Keratinocyte (primary cell): ENCODE measurements around the gene BCAP31. TPM values are rescaled to one million over a fixed set of nuclear protein-coding genes. Genes with fewer than 3 reads are reported as not detected.
"Not testable (repeated sequence)": the region's sequence is repeated elsewhere in the genome, so short reads cannot be mapped to it uniquely, and the experiment has no call there.

ENCODE experiments used
- DNase-seq: peaks from one replicate; pipeline ENCODE4 v3.0.0-alpha.2; 2011; ENCODE audit warnings: low read depth, missing footprints, low spot score
- FAIRE-seq: peaks from 2 replicates; lab custom pipeline; 2011; peaks lifted over from hg19 to GRCh38; lab: Jason Lieb, UNC
- H2AFZ ChIP-seq: 2 replicates; pipeline ENCODE4 v1.6.0; 2012; ENCODE audit warnings: low read length, control low read depth, inconsistent platforms; ENCODE audit not compliant: control insufficient read depth
- H3K27ac ChIP-seq: 2 replicates; pipeline ENCODE4 v1.5.1; 2011; ENCODE audit warnings: low read length; ENCODE audit not compliant: control insufficient read depth, insufficient read depth
- H3K27me3 ChIP-seq: 3 replicates; pipeline ENCODE4 v1.6.0; 2011; ENCODE audit warnings: low read length; ENCODE audit not compliant: control insufficient read depth, insufficient read depth; ENCODE audit errors: extremely low read depth
- H3K36me3 ChIP-seq, 2 experiments: 2 replicates in 1 of 2; 3 replicates in 1 of 2; pipeline ENCODE4 v1.5.1; 2011; ENCODE audit warnings: low read length in 2 of 2, mild to moderate bottlenecking in 1 of 2; ENCODE audit not compliant: control insufficient read depth in 2 of 2, insufficient read depth in 2 of 2; ENCODE audit errors: extremely low read depth in 1 of 2
- H3K4me1 ChIP-seq: 3 replicates; pipeline ENCODE4 v1.5.1; 2011; ENCODE audit warnings: low read length; ENCODE audit not compliant: control insufficient read depth, insufficient read depth; ENCODE audit errors: extremely low read depth
- H3K4me2 ChIP-seq: 3 replicates; pipeline ENCODE4 v1.6.0; 2011; ENCODE audit warnings: low read depth, low read length; ENCODE audit not compliant: control insufficient read depth, insufficient read depth; ENCODE audit errors: extremely low read depth
- H3K4me3 ChIP-seq, 3 experiments: fragments of 200-600 bp in 1 of 3; sonication (generic) in 1 of 3; 2 replicates in 2 of 3; 3 replicates in 1 of 3; pipeline ENCODE4 v1.5.1; 2011 to 2016; ENCODE audit warnings: low read length in 3 of 3, mild to moderate bottlenecking in 3 of 3, control low read depth in 2 of 3, inconsistent platforms in 1 of 3, low read depth in 1 of 3, mixed read lengths in 1 of 3, mixed run types in 1 of 3, moderate library complexity in 1 of 3; ENCODE audit not compliant: control insufficient read depth in 2 of 3, insufficient read depth in 2 of 3; ENCODE audit errors: extremely low read depth in 1 of 3
- H3K79me2 ChIP-seq: 2 replicates; pipeline ENCODE4 v1.6.0; 2012; ENCODE audit warnings: low read length; ENCODE audit not compliant: control insufficient read depth, insufficient read depth
- H3K9ac ChIP-seq: 3 replicates; pipeline ENCODE4 v1.6.0; 2011; ENCODE audit warnings: low read length; ENCODE audit not compliant: control insufficient read depth, insufficient read depth; ENCODE audit errors: extremely low read depth
- H3K9me1 ChIP-seq: 3 replicates; pipeline ENCODE4 v1.6.0; 2011; ENCODE audit warnings: low read length; ENCODE audit not compliant: control insufficient read depth, insufficient read depth; ENCODE audit errors: extremely low read depth
- H3K9me3 ChIP-seq: 2 replicates; pipeline ENCODE4 v1.5.1; 2012; ENCODE audit warnings: low read depth, low read length; ENCODE audit not compliant: control insufficient read depth
- H4K20me1 ChIP-seq: 3 replicates; pipeline ENCODE4 v1.6.0; 2011; ENCODE audit warnings: low read length; ENCODE audit not compliant: control insufficient read depth, insufficient read depth; ENCODE audit errors: extremely low read depth
- CTCF ChIP-seq, 3 experiments: IDR thresholded peaks in 1 of 3; conservative IDR thresholded peaks in 1 of 3; optimal IDR thresholded peaks in 1 of 3; 2 replicates in 2 of 3; 3 replicates in 1 of 3; pipeline versions ENCODE3 to v1.5.1; 2011; ENCODE audit warnings: low read length in 3 of 3, mild to moderate bottlenecking in 3 of 3, moderate library complexity in 2 of 3, control low read depth in 1 of 3, inconsistent platforms in 1 of 3; ENCODE audit not compliant: insufficient read depth in 2 of 3; ENCODE audit errors: extremely low read depth in 1 of 3
- EZH2 ChIP-seq: IDR thresholded peaks from one replicate; pipeline ENCODE4 v1.6.1; 2012; ENCODE audit warnings: inconsistent platforms, mild to moderate bottlenecking, low read length, moderate library complexity
- dilution Hi-C: fragments of 300-500 bp; cut with MboI; formaldehyde crosslinking; loops from one replicate; pipeline ENCODE4 v1.7.0; 2020; ENCODE audit warnings: low sequenced_read_pairs; ENCODE audit not compliant: extremely low pct_ligation_motif_present
- polyA plus RNA-seq, 5 experiments: library from polyadenylated mRNA; depleted of rRNA in 3 of 5; stranded (reverse) in 3 of 5; stranded (forward) in 1 of 5; unstranded in 1 of 5; fragments of >200 nt; gene quantifications; 1 replicate in 1 of 5; 2 replicates in 3 of 5; 3 replicates in 1 of 5; pipeline versions ENCODE4 v1.2.1 to v1.2.3, GENCODE V29; 2011 to 2012; ENCODE audit warnings: missing spikeins in 2 of 5, low read depth in 1 of 5, low replicate concordance in 1 of 5

Gene BCAP31
- polyA plus RNA-seq, 1 donor (not counting 4 experiments of a cell fraction or from before 2014, with no cell fraction given) = 262 TPM

DNA sequence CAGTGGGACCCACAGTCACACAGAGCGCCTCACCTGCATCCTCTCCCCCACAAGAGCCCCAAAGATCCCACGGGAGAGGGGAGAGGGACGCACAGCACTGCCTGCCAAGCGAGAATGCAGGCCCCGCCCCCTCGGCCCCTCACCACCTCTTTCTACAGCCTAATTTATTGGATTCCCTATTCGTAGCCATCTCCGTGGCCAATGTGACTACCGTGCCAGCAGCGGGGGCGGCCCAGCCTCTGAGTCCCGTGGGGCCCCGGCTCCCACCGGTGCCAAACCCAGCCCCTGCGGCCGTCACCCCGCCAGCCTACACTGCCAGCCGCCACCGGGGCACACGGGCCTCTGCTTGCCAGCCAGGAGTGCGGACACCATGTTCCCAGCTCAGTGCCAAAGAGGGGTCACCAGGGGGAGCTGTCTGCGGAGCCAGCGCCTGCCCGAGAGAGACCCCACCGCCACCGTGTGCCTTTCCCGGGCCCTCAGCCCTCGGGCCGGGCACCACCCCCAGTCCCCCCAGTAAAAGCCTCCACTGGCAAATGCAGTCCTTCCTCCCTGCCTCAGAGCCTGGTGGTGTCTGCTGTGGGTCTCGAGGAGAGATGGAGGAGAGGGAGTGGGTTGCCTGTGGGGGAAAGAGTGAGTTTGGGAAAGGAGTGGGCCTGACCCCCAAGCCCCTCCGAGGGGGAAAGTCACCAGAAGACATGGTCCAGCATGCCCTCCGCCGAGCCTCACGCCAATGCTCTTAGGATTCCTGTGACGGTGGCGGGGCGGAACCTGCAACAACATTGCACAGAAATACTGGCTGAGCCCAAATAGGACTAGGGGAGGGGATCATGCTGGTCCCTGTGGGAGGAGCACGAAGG, 20.3 kb upstream of the BCAP31 start:
- no peaks in the 10 kb centered on the region for H3K79me2 ChIP-seq
- H3K4me1 ChIP-seq = peaks cover 5% of the 10 kb centered on the region
- H3K27ac ChIP-seq = no peak overlapping the region
- peak overlapping the region; percentile 48 for H3K4me2 ChIP-seq
- no peak for TF ChIP-seq EZH2
- TF ChIP-seq CTCF (optimal IDR thresholded peaks at IDR 0.05 in 1 of 3, IDR thresholded peaks at IDR 0.05 in 1 of 3, conservative IDR thresholded peaks at IDR 0.05 in 1 of 3; ENCODE audit: extremely low read depth in 1 of 3, insufficient read depth in 2 of 3, low read length in 3 of 3) = peak in 2 of 3 experiments; percentile 26 to 37
- DNase-seq = no peak
- no peaks in the 10 kb centered on the region for H3K27me3 ChIP-seq
- no peaks in the 10 kb centered on the region for H3K9me3 ChIP-seq
- no peaks in the 10 kb centered on the region for H3K36me3 ChIP-seq
- H4K20me1 ChIP-seq = no peaks in the 10 kb centered on the region
- H2AFZ ChIP-seq = peak overlapping the region; percentile 6
- no peak for FAIRE-seq
- peak overlapping the region in 1 of 3 experiments; percentile 20 for H3K4me3 ChIP-seq
- dilution Hi-C loops = no loop called here
- no peak overlapping the region for H3K9ac ChIP-seq
- H3K9me1 ChIP-seq = no peaks in the 10 kb centered on the region

- peak in 1 of 3 experiments; percentile 8 for TF ChIP-seq CTCF (optimal IDR thresholded peaks at IDR 0.05 in 1 of 3, IDR thresholded peaks at IDR 0.05 in 1 of 3, conservative IDR thresholded peaks at IDR 0.05 in 1 of 3; ENCODE audit: extremely low read depth in 1 of 3, insufficient read depth in 2 of 3, low read length in 3 of 3)
- H3K79me2 ChIP-seq, H3K27me3 ChIP-seq, FAIRE-seq, H3K9me3 ChIP-seq, dilution Hi-C loops, H4K20me1 ChIP-seq, H3K9me1 ChIP-seq, H3K27ac ChIP-seq, H3K36me3 ChIP-seq, DNase-seq, H3K9ac ChIP-seq, H3K4me1 ChIP-seq, H2AFZ ChIP-seq: not testable (repeated sequence)
- peak overlapping the region; percentile 48 for H3K4me2 ChIP-seq
- peak overlapping the region in 1 of 3 experiments; percentile 20 for H3K4me3 ChIP-seq
Measured at GRCh38 chrX:153743468-153744209, 19.5 kb upstream of the BCAP31 start.

GRCh38 chrX:153742796-153743467, 18.7 kb upstream of the BCAP31 start:
- H3K9ac ChIP-seq, H3K27ac ChIP-seq, H2AFZ ChIP-seq, FAIRE-seq, H3K9me1 ChIP-seq, H3K4me1 ChIP-seq, H4K20me1 ChIP-seq, H3K36me3 ChIP-seq, H3K4me2 ChIP-seq, H3K27me3 ChIP-seq, dilution Hi-C loops, H3K79me2 ChIP-seq, H3K9me3 ChIP-seq, DNase-seq, H3K4me3 ChIP-seq: not testable (repeated sequence)
